LNCAP (cell line): ENCODE results near the gene HLF.

ENCODE experiments used
- TF ChIP-seq, protein P1 (sequence below): fragments of 450-650 bp; IDR thresholded peaks from 2 replicates; pipeline ENCODE4 v1.5.1; 2017; ENCODE audit warnings: mild to moderate bottlenecking

Gene HLF

DNA sequence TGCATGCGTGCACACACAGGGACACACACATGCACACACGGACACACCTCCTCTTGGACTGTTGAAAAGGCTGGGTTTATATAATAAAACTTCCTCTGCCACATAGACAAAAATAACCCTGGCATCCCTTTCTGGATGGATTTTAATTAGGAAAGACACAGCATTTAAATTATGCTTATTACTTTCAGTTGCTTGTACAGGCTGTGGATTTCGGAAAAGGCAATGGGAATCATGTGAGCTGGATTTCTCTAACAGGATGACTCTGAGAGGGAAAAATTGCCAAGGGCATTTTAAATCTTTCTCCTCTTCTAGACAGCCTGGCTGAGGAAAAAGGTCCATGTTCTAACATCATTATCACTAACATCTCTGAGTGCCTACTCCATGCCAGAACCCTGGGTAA lies 75.9 kb downstream of the HLF start:
- TF ChIP-seq, protein P1, sequence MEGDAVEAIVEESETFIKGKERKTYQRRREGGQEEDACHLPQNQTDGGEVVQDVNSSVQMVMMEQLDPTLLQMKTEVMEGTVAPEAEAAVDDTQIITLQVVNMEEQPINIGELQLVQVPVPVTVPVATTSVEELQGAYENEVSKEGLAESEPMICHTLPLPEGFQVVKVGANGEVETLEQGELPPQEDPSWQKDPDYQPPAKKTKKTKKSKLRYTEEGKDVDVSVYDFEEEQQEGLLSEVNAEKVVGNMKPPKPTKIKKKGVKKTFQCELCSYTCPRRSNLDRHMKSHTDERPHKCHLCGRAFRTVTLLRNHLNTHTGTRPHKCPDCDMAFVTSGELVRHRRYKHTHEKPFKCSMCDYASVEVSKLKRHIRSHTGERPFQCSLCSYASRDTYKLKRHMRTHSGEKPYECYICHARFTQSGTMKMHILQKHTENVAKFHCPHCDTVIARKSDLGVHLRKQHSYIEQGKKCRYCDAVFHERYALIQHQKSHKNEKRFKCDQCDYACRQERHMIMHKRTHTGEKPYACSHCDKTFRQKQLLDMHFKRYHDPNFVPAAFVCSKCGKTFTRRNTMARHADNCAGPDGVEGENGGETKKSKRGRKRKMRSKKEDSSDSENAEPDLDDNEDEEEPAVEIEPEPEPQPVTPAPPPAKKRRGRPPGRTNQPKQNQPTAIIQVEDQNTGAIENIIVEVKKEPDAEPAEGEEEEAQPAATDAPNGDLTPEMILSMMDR = no peak

DNA sequence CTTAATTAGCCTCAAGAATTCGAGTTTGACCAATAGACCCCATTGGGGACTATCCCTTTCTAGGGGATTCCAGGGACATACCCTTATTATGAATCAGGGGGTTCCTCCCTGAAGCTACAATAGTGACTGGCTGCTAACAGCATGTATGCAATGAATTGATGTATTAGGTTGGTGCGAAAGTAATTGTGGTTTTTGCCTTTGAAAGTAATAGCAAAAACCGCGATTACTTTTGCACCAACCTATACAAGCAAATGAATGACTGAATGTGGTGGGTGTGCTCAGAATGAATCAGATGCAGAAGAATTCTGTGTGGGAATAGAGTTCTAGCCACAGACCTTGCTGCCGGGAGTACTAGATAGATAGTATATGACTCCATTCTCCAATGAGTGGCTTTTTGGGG lies 76.7 kb downstream of the HLF start:
- TF ChIP-seq, protein P1 = no peak

DNA sequence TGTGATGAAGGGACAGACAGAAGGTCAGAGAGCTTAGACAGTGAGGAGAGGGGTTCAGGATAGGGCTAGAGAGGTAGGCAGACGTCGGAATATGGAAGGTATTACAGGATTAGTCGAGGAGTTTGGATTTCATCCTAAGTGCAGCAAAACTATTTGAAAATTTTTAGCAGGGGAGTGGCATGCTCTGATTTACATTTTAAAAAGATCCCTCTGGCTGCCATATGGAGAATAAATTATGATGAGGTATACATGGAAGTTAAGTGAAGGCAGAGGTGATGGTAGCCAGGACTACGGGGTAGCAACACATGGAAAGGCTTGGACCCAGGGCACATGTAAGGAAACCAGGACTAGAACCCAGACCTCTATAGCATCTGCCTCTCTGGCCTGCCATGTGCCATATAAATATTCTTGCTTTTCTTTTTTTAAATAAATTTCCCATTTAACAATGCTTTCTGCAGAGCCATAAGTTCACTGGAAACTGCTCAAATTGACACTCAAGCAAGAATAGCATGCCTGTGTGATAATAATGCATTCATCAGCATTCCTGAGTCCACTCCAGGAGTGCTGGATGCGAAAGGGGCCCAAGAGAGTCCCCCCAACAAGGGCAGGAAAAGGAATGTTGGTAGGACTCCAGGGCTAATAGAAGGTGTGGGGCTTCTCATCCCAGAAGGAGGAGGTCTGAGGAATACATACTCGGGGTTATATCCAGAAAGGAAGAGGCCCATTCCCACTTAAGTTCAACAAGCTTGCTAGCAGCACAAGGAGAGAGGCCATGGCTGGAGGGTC lies 78.2 kb downstream of the HLF start:
- TF ChIP-seq, protein P1 = no peak

DNA sequence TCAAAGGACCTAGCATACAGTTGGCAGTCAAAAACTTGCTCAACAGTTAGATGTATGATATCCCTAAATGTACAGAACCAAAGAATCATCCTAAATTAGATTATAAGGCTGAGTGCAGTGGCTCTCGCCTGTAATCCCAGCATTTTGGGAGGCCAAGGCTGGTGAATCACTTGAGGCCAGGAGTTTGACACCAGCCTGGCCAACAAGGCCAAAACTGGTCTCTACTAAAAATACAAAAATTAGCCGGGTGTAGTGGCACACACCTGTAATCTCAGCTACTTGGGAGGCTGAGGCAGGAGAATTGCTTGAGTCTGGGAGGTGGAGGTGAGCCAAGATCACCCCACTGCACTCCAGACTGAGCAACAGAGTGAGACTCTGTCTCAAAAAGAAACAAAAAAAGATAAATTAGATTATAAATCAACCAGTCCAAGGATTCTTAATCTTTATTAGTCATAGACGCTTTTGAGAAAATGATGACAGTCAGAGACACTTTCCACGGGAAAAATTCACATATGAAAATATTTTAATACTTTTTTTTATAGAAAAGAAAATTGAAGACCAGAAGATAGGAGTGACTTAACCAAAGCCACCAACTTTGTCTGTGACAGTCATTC lies 79.2 kb downstream of the HLF start:
- TF ChIP-seq, protein P1 = no peak

DNA sequence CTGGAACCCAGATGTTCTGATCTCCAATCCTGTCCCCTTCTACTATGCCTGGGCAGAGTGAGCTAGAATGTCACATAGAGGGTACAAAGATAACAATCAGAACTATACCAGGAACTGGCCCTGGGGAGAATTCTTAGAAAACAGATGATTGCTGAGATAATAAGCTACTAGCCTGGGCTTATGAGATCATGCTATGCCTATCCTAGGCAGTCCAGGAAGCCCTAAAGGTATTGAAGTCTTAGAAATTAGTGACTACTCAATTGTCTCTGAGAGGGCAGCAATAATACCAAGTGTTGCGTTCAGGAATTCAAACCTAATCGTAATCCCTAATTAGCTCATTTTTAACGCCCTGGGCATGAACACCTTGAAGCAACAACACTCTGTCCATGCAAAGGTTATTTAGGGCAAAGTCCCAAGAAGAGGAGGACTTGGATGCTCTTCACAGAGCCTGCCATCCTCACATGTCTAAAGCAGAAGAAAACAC lies 79.8 kb downstream of the HLF start:
- TF ChIP-seq, protein P1 = no peak

DNA sequence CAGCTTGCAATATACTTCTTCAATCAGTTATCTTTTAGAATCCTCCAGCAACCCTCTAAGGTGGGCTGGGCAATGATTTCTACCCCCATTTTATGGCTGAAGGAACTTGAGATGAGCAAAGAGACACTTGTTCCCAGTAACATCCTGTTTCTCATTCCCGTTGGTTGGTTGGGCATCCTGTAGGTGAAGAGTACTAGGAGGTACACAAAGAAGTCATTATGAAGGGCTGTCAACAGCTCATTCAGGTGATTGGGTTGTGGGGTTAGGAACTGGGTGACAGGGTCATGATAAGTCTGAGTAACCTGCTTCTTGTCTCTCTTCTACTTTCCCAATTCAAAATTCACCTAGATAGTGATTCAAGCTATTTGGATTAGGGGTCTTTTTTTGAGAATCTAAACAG lies 80.4 kb downstream of the HLF start:
- TF ChIP-seq, protein P1 = no peak

DNA sequence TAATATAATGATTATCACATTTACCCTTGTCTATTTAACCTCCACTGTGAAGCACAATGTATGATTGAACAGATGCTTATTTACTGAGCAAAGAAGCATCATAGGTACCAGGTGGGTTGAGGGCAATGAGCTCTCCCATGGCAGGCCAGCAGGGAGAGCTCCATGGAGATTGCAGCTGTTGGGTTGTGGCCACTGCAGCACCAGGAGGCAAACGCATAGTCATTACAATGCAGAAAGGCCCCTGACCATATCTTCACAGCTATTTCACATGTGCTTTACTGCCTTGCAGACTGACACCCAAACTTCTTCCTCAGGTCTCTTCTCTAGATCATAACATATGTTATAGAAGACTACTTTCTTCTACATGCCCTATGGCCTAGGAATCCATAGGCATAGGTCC lies 81.9 kb downstream of the HLF start:
- TF ChIP-seq, protein P1 = no peak
